ENCODE data around the gene MICA. TPM values are rescaled to one million over a fixed set of nuclear protein-coding genes. Genes with fewer than 3 reads are reported as not detected.
"Not testable (repeated sequence)": the region's sequence is repeated elsewhere in the genome, so short reads cannot be mapped to it uniquely, and the experiment has no call there.

The MICA gene
- total RNA-seq, 1 donor from 2014 or later: 0.42 TPM

DNA sequence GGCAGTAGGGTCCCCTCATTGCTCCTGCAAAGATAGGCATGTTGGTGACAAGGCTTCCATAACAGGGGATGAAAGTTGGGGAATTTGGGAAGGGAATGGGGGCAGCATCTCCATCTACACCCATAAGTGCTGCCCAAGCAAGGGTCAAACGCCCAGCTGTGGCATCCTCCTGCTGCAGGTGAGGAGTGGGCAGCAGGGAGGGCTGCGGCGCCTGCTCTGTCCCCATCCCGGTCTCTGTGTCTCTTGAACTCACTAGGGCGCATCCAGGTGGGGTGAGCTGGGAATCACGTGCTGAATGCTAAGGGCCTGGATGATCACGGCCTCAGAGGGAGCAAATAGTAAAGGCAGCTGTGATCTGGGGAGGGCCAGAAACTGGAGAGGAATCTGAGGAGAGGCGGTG is 9.1 kb downstream of the MICA start:
- H3K9me3 Mint-ChIP-seq (ENCODE audit: unreplicated experiment): peaks cover 2% of the 10 kb centered on the region
- peaks cover 3% of the 10 kb centered on the region for H3K4me1 Mint-ChIP-seq (ENCODE audit: low read depth, unreplicated experiment)
- H3K27ac Mint-ChIP-seq (ENCODE audit: unreplicated experiment): no peak overlapping the region
- no peak overlapping the region for H3K4me3 Mint-ChIP-seq (ENCODE audit: unreplicated experiment)
- no peaks in the 10 kb centered on the region for H3K36me3 Mint-ChIP-seq (ENCODE audit: unreplicated experiment)
- peaks cover 4% of the 10 kb centered on the region for H3K27me3 Mint-ChIP-seq (ENCODE audit: unreplicated experiment)
- TF ChIP-seq, protein P1, sequence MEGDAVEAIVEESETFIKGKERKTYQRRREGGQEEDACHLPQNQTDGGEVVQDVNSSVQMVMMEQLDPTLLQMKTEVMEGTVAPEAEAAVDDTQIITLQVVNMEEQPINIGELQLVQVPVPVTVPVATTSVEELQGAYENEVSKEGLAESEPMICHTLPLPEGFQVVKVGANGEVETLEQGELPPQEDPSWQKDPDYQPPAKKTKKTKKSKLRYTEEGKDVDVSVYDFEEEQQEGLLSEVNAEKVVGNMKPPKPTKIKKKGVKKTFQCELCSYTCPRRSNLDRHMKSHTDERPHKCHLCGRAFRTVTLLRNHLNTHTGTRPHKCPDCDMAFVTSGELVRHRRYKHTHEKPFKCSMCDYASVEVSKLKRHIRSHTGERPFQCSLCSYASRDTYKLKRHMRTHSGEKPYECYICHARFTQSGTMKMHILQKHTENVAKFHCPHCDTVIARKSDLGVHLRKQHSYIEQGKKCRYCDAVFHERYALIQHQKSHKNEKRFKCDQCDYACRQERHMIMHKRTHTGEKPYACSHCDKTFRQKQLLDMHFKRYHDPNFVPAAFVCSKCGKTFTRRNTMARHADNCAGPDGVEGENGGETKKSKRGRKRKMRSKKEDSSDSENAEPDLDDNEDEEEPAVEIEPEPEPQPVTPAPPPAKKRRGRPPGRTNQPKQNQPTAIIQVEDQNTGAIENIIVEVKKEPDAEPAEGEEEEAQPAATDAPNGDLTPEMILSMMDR (IDR thresholded peaks at IDR 0.05; ENCODE audit: partially characterized antibody, unreplicated experiment): no peak
- no peak for DNase-seq

DNA sequence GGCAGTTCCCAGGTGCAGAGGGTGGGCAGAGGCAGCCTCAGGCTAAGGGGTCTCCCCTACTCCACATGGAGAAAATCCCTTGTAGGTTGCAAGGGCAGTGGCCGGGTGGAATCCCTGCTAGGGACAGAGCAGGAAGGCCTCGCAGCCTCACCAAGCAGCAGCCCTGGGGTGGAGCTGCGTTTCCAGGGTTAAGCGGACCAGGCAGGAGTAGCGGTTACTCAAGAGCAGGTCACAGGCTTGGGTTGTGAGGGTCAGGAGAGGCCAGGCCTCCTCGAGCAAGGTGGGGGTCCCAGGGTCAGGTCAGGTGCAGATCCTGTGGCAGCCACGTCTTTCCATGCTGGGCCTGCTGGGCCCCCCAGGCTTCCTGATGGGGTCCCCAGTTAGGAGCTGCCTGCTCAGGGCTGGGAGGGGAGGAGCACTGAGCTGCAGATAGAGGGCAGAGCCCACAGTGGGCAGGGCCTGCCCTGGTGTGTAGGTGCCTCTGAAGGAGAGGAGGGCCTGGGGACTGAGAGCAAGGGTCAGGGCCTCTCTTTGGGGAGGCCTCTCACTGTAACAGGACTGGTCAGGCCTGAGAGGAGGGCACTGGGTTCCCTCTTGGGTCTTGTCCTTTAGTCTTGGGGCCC is 10.9 kb downstream of the MICA start:
- H3K4me3 Mint-ChIP-seq (ENCODE audit: unreplicated experiment); H3K27ac Mint-ChIP-seq (ENCODE audit: unreplicated experiment); H3K36me3 Mint-ChIP-seq (ENCODE audit: unreplicated experiment); DNase-seq; H3K27me3 Mint-ChIP-seq (ENCODE audit: unreplicated experiment); H3K9me3 Mint-ChIP-seq (ENCODE audit: unreplicated experiment); H3K4me1 Mint-ChIP-seq (ENCODE audit: low read depth, unreplicated experiment): not testable (repeated sequence)

DNA sequence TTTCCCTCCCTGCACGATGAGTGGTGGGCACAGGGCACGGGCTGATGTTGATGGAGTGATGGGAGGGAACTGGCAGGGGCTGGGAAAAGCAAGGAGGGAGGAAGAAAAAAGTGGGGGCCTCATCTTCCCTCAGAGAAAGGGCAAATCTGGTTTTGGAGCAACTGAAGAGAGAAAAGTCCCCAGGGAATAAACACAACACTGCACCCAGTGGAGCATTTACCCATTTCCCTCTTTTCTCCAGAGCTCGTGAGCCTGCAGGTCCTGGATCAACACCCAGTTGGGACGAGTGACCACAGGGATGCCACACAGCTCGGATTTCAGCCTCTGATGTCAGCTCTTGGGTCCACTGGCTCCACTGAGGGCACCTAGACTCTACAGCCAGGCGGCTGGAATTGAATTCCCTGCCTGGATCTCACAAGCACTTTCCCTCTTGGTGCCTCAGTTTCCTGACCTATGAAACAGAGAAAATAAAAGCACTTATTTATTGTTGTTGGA is 11.4 kb downstream of the MICA start:
- H3K4me3 Mint-ChIP-seq (ENCODE audit: unreplicated experiment): no peak overlapping the region
- peaks cover 2% of the 10 kb centered on the region for H3K9me3 Mint-ChIP-seq (ENCODE audit: unreplicated experiment)
- TF ChIP-seq, protein P1 (IDR thresholded peaks at IDR 0.05; ENCODE audit: partially characterized antibody, unreplicated experiment): no peak
- H3K27ac Mint-ChIP-seq (ENCODE audit: unreplicated experiment): no peak overlapping the region
- H3K4me1 Mint-ChIP-seq (ENCODE audit: low read depth, unreplicated experiment): peaks cover 3% of the 10 kb centered on the region
- no peak for DNase-seq
- no peaks in the 10 kb centered on the region for H3K36me3 Mint-ChIP-seq (ENCODE audit: unreplicated experiment)
- peaks cover 4% of the 10 kb centered on the region for H3K27me3 Mint-ChIP-seq (ENCODE audit: unreplicated experiment)

DNA sequence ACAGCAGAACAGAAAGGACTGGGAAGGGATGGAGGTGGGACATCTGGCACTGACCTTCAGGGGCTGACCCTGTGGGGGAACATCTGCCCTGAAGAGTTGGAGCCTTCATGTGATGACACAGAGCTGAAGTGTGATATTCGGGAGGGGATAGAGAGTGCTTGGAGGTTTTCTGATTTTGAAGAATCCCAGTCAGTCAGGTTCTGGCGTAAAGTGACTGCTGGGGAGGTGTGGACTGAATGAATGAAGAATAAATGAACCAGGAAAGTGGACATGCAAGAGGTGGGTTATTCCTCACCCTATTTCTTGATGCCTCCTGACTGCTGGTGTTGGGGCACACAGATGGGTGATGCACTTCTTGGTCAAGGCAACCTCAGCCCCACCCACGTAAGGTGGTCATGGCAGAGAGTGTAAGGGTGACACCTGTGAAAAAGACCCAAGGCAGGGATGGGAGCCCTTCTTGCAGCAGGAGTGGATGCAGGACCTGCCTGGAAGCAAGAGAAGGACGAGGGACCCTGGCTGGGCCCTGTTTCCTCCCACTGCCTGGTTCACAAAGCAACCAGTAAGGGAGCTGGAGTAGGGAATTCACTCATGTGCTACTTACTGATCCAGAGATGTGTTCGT is 13.1 kb downstream of the MICA start:
- Mint-ChIP-seq H3K36me3 (ENCODE audit: unreplicated experiment) (no peaks in the 10 kb centered on the region), H3K9me3 (ENCODE audit: unreplicated experiment) (peaks cover 4% of the 10 kb centered on the region), H3K4me1 (ENCODE audit: low read depth, unreplicated experiment) (peaks cover 3% of the 10 kb centered on the region), H3K27me3 (ENCODE audit: unreplicated experiment) (peaks cover 2% of the 10 kb centered on the region), H3K4me3 (ENCODE audit: unreplicated experiment) (no peak overlapping the region), H3K27ac (ENCODE audit: unreplicated experiment) (no peak overlapping the region)
- no peak for DNase-seq
- TF ChIP-seq, protein P1 (IDR thresholded peaks at IDR 0.05; ENCODE audit: partially characterized antibody, unreplicated experiment): no peak

DNA sequence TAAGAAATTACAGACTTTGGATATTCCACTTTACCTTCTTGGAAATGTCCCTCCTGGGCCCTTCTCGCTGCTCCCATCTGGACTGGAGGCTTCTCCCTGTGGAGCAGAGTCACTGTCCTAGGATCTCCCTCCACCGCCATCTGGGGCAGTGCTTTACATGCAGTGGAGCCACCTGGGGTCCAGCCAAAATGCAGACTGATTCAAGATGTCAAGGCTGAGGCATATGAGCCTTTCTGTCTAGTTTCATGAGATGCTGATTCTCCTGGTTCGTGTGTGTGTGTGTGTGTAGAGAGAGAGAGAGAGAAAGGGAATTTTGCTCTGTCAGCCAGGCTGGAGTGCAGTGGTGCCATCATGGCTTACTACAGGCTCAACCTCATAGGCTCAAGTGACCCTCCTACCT is 14.9 kb downstream of the MICA start:
- TF ChIP-seq, protein P1 (IDR thresholded peaks at IDR 0.05; ENCODE audit: partially characterized antibody, unreplicated experiment): no peak
- peaks cover 1% of the 10 kb centered on the region for H3K27me3 Mint-ChIP-seq (ENCODE audit: unreplicated experiment)
- peaks cover 4% of the 10 kb centered on the region for H3K9me3 Mint-ChIP-seq (ENCODE audit: unreplicated experiment)
- H3K4me3 Mint-ChIP-seq (ENCODE audit: unreplicated experiment): no peak overlapping the region
- peaks cover 1% of the 10 kb centered on the region for H3K4me1 Mint-ChIP-seq (ENCODE audit: low read depth, unreplicated experiment)
- no peak overlapping the region for H3K27ac Mint-ChIP-seq (ENCODE audit: unreplicated experiment)
- H3K36me3 Mint-ChIP-seq (ENCODE audit: unreplicated experiment): no peaks in the 10 kb centered on the region
- DNase-seq: no peak

All from glutamatergic neuron (in vitro differentiated cells).